ACC112 (cell line): Measurements from ENCODE around the gene NAPA.

ENCODE experiments used
- H2AFZ ChIP-seq: fragments of 200-600 bp; sonication (generic); one replicate; pipeline ENCODE4 v1.6.0; 2017; ENCODE audit warnings: antibody characterized with exemption, low read length; ENCODE audit not compliant: unreplicated experiment
- H3K27ac ChIP-seq: fragments of 200-600 bp; sonication (generic); 2 replicates; pipeline ENCODE4 v1.5.1; 2014; ENCODE audit warnings: low read depth, mild to moderate bottlenecking, antibody characterized with exemption, low read length, moderate library complexity
- H3K27me3 ChIP-seq: fragments of 200-600 bp; sonication (generic); 2 replicates; pipeline ENCODE4 v1.6.1; 2014; ENCODE audit warnings: mild to moderate bottlenecking, antibody characterized with exemption, low read length, moderate library complexity, mixed read lengths; ENCODE audit not compliant: insufficient read depth
- H3K36me3 ChIP-seq: fragments of 200-600 bp; sonication (generic); 2 replicates; pipeline ENCODE4 v1.6.1; 2016; ENCODE audit warnings: mild to moderate bottlenecking, antibody characterized with exemption, low read length, moderate library complexity, mixed read lengths; ENCODE audit not compliant: insufficient read depth
- H3K4me1 ChIP-seq: fragments of 200-600 bp; sonication (generic); one replicate; pipeline ENCODE4 v1.6.1; 2016; ENCODE audit warnings: low read length, mixed read lengths; ENCODE audit not compliant: insufficient read depth, unreplicated experiment, control insufficient read depth
- H3K4me3 ChIP-seq: fragments of 200-600 bp; sonication (generic); 2 replicates; pipeline ENCODE4 v1.5.1; 2014; ENCODE audit warnings: mild to moderate bottlenecking, low read depth, low read length
- H3K79me2 ChIP-seq: fragments of 200-600 bp; sonication (generic); one replicate; pipeline ENCODE4 v1.6.0; 2016; ENCODE audit warnings: low read length; ENCODE audit not compliant: control insufficient read depth, unreplicated experiment, insufficient read depth

The NAPA gene

GRCh38 chr19:47510516-47511127 is 4.2 kb downstream of the NAPA start:
- Histone ChIP-seq H3K27ac (no peak overlapping the region), H3K27me3 (no peaks in the 10 kb centered on the region), H3K4me1 (peaks cover 36% of the 10 kb centered on the region), H3K4me3 (no peak overlapping the region), H2AFZ (no peak overlapping the region), H3K79me2 (peaks cover 84% of the 10 kb centered on the region), H3K36me3 (no peaks in the 10 kb centered on the region)

GRCh38 chr19:47509973-47510372 is 4.9 kb downstream of the NAPA start:
- Histone ChIP-seq H2AFZ (no peak overlapping the region), H3K27ac (no peak overlapping the region; the same call in 1 of the 2 replicates), H3K4me3 (no peak overlapping the region), H3K79me2 (peaks cover 89% of the 10 kb centered on the region), H3K27me3 (no peaks in the 10 kb centered on the region), H3K36me3 (no peaks in the 10 kb centered on the region), H3K4me1 (peaks cover 36% of the 10 kb centered on the region)

- Histone ChIP-seq H3K27ac (no peak overlapping the region; the same call in 1 of the 2 replicates), H3K36me3 (no peaks in the 10 kb centered on the region), H3K4me1 (peaks cover 36% of the 10 kb centered on the region), H3K27me3 (no peaks in the 10 kb centered on the region), H3K4me3 (no peak overlapping the region), H2AFZ (no peak overlapping the region), H3K79me2 (peaks cover 84% of the 10 kb centered on the region)
Observed at GRCh38 chr19:47509170-47509847, 5.6 kb downstream of the NAPA start.

- H3K27ac ChIP-seq = no peak overlapping the region
Observed at GRCh38 chr19:47508721-47509120, 6.1 kb downstream of the NAPA start.

GRCh38 chr19:47507924-47508553 is 6.8 kb downstream of the NAPA start:
- H3K4me1 ChIP-seq = peaks cover 31% of the 10 kb centered on the region
- H3K36me3 ChIP-seq = no peaks in the 10 kb centered on the region; the same call in 1 of the 2 replicates
- no peak overlapping the region for H2AFZ ChIP-seq
- H3K27me3 ChIP-seq = no peaks in the 10 kb centered on the region
- no peak overlapping the region for H3K4me3 ChIP-seq
- H3K27ac ChIP-seq = no peak overlapping the region
- peaks cover 73% of the 10 kb centered on the region for H3K79me2 ChIP-seq

More at GRCh38 chr19:47508721-47509120, 6.1 kb downstream of the NAPA start:
- Histone ChIP-seq H3K27me3 (no peaks in the 10 kb centered on the region), H3K79me2 (peaks cover 79% of the 10 kb centered on the region), H2AFZ (no peak overlapping the region), H3K4me1 (peaks cover 36% of the 10 kb centered on the region), H3K36me3 (no peaks in the 10 kb centered on the region), H3K4me3 (no peak overlapping the region)

GRCh38 chr19:47507012-47507411 is 7.9 kb downstream of the NAPA start:
- H3K36me3 ChIP-seq = no peaks in the 10 kb centered on the region; the same call in 1 of the 2 replicates
- H3K27me3 ChIP-seq = no peaks in the 10 kb centered on the region
- peaks cover 21% of the 10 kb centered on the region for H3K4me1 ChIP-seq
- peaks cover 62% of the 10 kb centered on the region for H3K79me2 ChIP-seq
- H2AFZ ChIP-seq = no peak overlapping the region
- no peak overlapping the region for H3K4me3 ChIP-seq
- H3K27ac ChIP-seq = no peak overlapping the region

- H3K79me2 ChIP-seq = peaks cover 57% of the 10 kb centered on the region
- peaks cover 15% of the 10 kb centered on the region for H3K4me1 ChIP-seq
- H3K4me3 ChIP-seq = no peak overlapping the region
- no peaks in the 10 kb centered on the region for H3K27me3 ChIP-seq
- no peak overlapping the region for H2AFZ ChIP-seq
- H3K36me3 ChIP-seq = no peaks in the 10 kb centered on the region; the same call in 1 of the 2 replicates
- H3K27ac ChIP-seq = no peak overlapping the region
Observed at GRCh38 chr19:47506459-47506858, 8.4 kb downstream of the NAPA start.

GRCh38 chr19:47505506-47505905 is 9.4 kb downstream of the NAPA start:
- Histone ChIP-seq H2AFZ (no peak overlapping the region), H3K79me2 (peaks cover 50% of the 10 kb centered on the region), H3K36me3 (no peaks in the 10 kb centered on the region; the same call in 1 of the 2 replicates), H3K4me3 (no peak overlapping the region), H3K4me1 (peaks cover 8% of the 10 kb centered on the region), H3K27me3 (no peaks in the 10 kb centered on the region), H3K27ac (no peak overlapping the region)

GRCh38 chr19:47503826-47504150 is 11.1 kb downstream of the NAPA start:
- Histone ChIP-seq H3K79me2 (peaks cover 34% of the 10 kb centered on the region), H2AFZ (no peak overlapping the region), H3K27me3 (no peaks in the 10 kb centered on the region), H3K36me3 (no peaks in the 10 kb centered on the region; the same call in 1 of the 2 replicates), H3K27ac (no peak overlapping the region), H3K4me3 (no peak overlapping the region), H3K4me1 (no peaks in the 10 kb centered on the region)

GRCh38 chr19:47503130-47503825 is 11.6 kb downstream of the NAPA start:
- Histone ChIP-seq H2AFZ (no peak overlapping the region), H3K4me3 (no peak overlapping the region), H3K27ac (no peak overlapping the region), H3K36me3 (no peaks in the 10 kb centered on the region; the same call in 1 of the 2 replicates), H3K4me1 (no peaks in the 10 kb centered on the region), H3K79me2 (peaks cover 29% of the 10 kb centered on the region), H3K27me3 (no peaks in the 10 kb centered on the region)
